Right lobe of liver (tissue), 4 donors: Measurements from ENCODE around the gene FAM3C.

ENCODE experiments used
- POLR2A ChIP-seq: fragments of 450-650 bp; IDR thresholded peaks from one replicate; pipeline ENCODE4 v1.6.1; 2017; ENCODE audit warnings: antibody characterized with exemption, mild to moderate bottlenecking
- TF ChIP-seq, protein P1 (sequence below), 4 donors: fragments of 200-600 bp in 3 of 4; fragments of 450-650 bp in 1 of 4; IDR thresholded peaks; one replicate each; pipeline versions ENCODE4 v1.5.1 to v1.8.0; 2016 to 2022; ENCODE audit warnings: antibody characterized with exemption in 4 of 4, mild to moderate bottlenecking in 2 of 4
- donor health status: DM: no; HTN: no; CAD: no.
- donor health status: DM: no; HTN: no; CAD: no.
- donor health status: DM: no; HTN: yes; CAD: no.

DNA sequence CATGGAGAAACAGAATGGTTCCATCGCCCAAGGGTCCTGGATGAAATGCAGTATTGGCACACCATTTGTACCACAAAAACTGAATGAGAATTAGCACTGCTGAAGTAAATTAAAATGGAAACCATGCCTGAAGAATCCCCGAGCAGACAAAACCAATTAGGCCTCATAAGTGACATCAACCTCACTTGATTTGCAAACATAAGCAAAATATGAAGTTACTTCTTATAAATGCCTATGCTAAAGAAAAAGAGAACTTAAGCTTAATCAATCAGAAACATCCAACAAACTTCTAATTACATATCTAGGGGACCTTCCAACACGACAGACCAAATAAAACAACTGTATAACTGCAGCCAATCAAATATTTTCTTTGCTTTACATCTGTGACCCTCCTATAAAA lies 4.4 kb downstream of the FAM3C start:
- TF ChIP-seq, protein P1, sequence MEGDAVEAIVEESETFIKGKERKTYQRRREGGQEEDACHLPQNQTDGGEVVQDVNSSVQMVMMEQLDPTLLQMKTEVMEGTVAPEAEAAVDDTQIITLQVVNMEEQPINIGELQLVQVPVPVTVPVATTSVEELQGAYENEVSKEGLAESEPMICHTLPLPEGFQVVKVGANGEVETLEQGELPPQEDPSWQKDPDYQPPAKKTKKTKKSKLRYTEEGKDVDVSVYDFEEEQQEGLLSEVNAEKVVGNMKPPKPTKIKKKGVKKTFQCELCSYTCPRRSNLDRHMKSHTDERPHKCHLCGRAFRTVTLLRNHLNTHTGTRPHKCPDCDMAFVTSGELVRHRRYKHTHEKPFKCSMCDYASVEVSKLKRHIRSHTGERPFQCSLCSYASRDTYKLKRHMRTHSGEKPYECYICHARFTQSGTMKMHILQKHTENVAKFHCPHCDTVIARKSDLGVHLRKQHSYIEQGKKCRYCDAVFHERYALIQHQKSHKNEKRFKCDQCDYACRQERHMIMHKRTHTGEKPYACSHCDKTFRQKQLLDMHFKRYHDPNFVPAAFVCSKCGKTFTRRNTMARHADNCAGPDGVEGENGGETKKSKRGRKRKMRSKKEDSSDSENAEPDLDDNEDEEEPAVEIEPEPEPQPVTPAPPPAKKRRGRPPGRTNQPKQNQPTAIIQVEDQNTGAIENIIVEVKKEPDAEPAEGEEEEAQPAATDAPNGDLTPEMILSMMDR (IDR thresholded peaks at IDR 0.05) = no peak
- no peak for TF ChIP-seq POLR2A
